HCT116 (cell line): ENCODE data around the gene SLC8A1. TPM values are rescaled to one million over a fixed set of nuclear protein-coding genes. Genes with fewer than 3 reads are reported as not detected.

Experiments used
- ATAC-seq: fragments of 200-7000 bp; cut with Tn5 transposase; 2 replicates; pipeline ENCODE4 v1.9.1; 2020; ENCODE audit warnings: mild to moderate bottlenecking, moderate library complexity
- BruUV-seq: library from RNA; stranded (reverse); fragments of 400-500 nt; replicated peaks from 2 replicates; lab custom pipeline; 2021; lab: Mats Ljungman, UMichigan
- CTCF ChIA-PET: fragments of 300-600 bp; sonication (Branson Sonifier 250); formaldehyde crosslinking; loops from one replicate; lab custom pipeline; 2021; ENCODE audit warnings: antibody characterized with exemption; lab: Charles Lee
- POLR2A ChIA-PET: fragments of 300-600, 350-600 bp; sonication (Branson Sonifier 250); formaldehyde crosslinking; loops from one replicate; lab custom pipeline; 2021; ENCODE audit warnings: antibody characterized with exemption; lab: Charles Lee
- RAD21 ChIA-PET, 2 experiments: fragments of 300-600 bp; sonication (Branson Sonifier 250); formaldehyde crosslinking; loops; one replicate each; lab custom pipeline; 2023; ENCODE audit warnings: low total read pairs in 2 of 2; ENCODE audit not compliant: uncharacterized antibody in 2 of 2, unreplicated experiment in 2 of 2, low non-redundant PET in 1 of 2; lab: Charles Lee
- DNase-seq: peaks from one replicate; pipeline ENCODE4 v3.0.0-alpha.2; 2010; ENCODE audit warnings: low read depth, low spot score
- H2AFZ ChIP-seq: fragments of 200-600 bp; shearing (Covaris generic), sonication (generic); 2 replicates; pipeline ENCODE4 v1.6.1; 2017; ENCODE audit warnings: low read depth, mixed run types, mixed read lengths, antibody characterized with exemption, low read length; ENCODE audit not compliant: poor library complexity, severe bottlenecking
- H3K27ac ChIP-seq: 2 replicates; pipeline ENCODE4 v1.5.1; 2012; ENCODE audit warnings: low read depth, low read length
- H3K27me3 ChIP-seq: fragments of 200-600 bp; sonication (generic); 2 replicates; pipeline ENCODE4 v1.6.1; 2016; ENCODE audit warnings: mixed run types, low read length, mixed read lengths; ENCODE audit not compliant: insufficient read depth
- H3K36me3 ChIP-seq, 2 experiments: fragments of 200-500 bp in 1 of 2; fragments of 200-600 bp in 1 of 2; sonication (Bioruptor generic) in 1 of 2; sonication (generic) in 1 of 2; 2 replicates each; pipeline versions ENCODE4 v1.5.1 to v1.6.1; 2014 to 2016; ENCODE audit warnings: low read length in 2 of 2, inconsistent platforms in 1 of 2, mixed read lengths in 1 of 2, mixed run types in 1 of 2; ENCODE audit not compliant: insufficient read depth in 2 of 2, control insufficient read depth in 1 of 2
- H3K4me1 ChIP-seq, 2 experiments: fragments of 200-600 bp in 1 of 2; sonication (generic) in 1 of 2; 2 replicates each; pipeline versions ENCODE4 v1.5.1 to v1.6.1; 2012 to 2017; ENCODE audit warnings: low read length in 2 of 2, inconsistent platforms in 1 of 2, mild to moderate bottlenecking in 1 of 2, mixed read lengths in 1 of 2, mixed run types in 1 of 2, moderate library complexity in 1 of 2; ENCODE audit not compliant: insufficient read depth in 2 of 2, control insufficient read depth in 1 of 2
- H3K4me2 ChIP-seq: fragments of 200-600 bp; sonication (generic); 2 replicates; pipeline ENCODE4 v1.6.1; 2017; ENCODE audit warnings: mixed run types, low read length, mixed read lengths
- H3K4me3 ChIP-seq, 2 experiments: fragments of 200-600 bp in 1 of 2; sonication (generic) in 1 of 2; replicated peaks in 1 of 2; 2 replicates each; pipeline ENCODE4 v1.5.1; 2011 to 2016; ENCODE audit warnings: low read length in 2 of 2, control low read depth in 1 of 2, low read depth in 1 of 2, mild to moderate bottlenecking in 1 of 2, mixed read lengths in 1 of 2, mixed run types in 1 of 2
- H3K79me2 ChIP-seq: fragments of 200-600 bp; sonication (generic); 2 replicates; pipeline ENCODE4 v1.6.1; 2017; ENCODE audit warnings: mild to moderate bottlenecking, mixed run types, low read length, moderate library complexity, mixed read lengths; ENCODE audit not compliant: insufficient read depth
- H3K9ac ChIP-seq: fragments of 200-600 bp; sonication (generic); 2 replicates; pipeline ENCODE4 v1.6.1; 2016; ENCODE audit warnings: low read length, mixed read lengths
- H3K9me2 ChIP-seq: fragments of 200-600 bp; sonication (generic), shearing (Covaris generic); 2 replicates; pipeline ENCODE4 v1.6.1; 2017; ENCODE audit warnings: mixed run types, mild to moderate bottlenecking, moderate library complexity; ENCODE audit not compliant: insufficient read depth
- H3K9me3 ChIP-seq, 2 experiments: fragments of 200-500 bp in 1 of 2; fragments of 200-600 bp in 1 of 2; sonication (Bioruptor generic) in 1 of 2; sonication (generic) in 1 of 2; 2 replicates each; pipeline ENCODE4 v1.6.1; 2014 to 2017; ENCODE audit warnings: low read length in 2 of 2, mixed read lengths in 2 of 2, inconsistent platforms in 1 of 2, low read depth in 1 of 2, mild to moderate bottlenecking in 1 of 2, mixed run types in 1 of 2, moderate library complexity in 1 of 2; ENCODE audit not compliant: control insufficient read depth in 1 of 2, insufficient read depth in 1 of 2
- H4K20me1 ChIP-seq: fragments of 200-600 bp; sonication (generic), shearing (Covaris generic); 2 replicates; pipeline ENCODE4 v1.6.1; 2017; ENCODE audit warnings: mixed run types, mild to moderate bottlenecking, moderate library complexity; ENCODE audit not compliant: insufficient read depth
- CBX3 ChIP-seq: IDR thresholded peaks from 2 replicates; pipeline ENCODE4 v1.6.1; 2012; ENCODE audit warnings: low read depth
- CEBPB ChIP-seq: IDR thresholded peaks from 2 replicates; pipeline ENCODE4 v1.6.1; 2012; ENCODE audit warnings: low read depth
- ELF1 ChIP-seq: IDR thresholded peaks from 2 replicates; pipeline ENCODE4 v1.6.1; 2012; ENCODE audit warnings: low read depth, borderline replicate concordance
- FOSL1 ChIP-seq: IDR thresholded peaks from 2 replicates; pipeline ENCODE4 v1.6.1; 2012; ENCODE audit warnings: low read depth
- JUND ChIP-seq: IDR thresholded peaks from 2 replicates; pipeline ENCODE4 v1.6.1; 2012
- POLR2A ChIP-seq: IDR thresholded peaks from 2 replicates; pipeline ENCODE4 v1.7.0; 2011; ENCODE audit warnings: borderline replicate concordance; ENCODE audit not compliant: insufficient read depth, insufficient read length; ENCODE audit errors: extremely low read depth
- SIN3A ChIP-seq: IDR thresholded peaks from 2 replicates; pipeline ENCODE4 v1.6.1; 2012; ENCODE audit warnings: low read depth
- TCF7L2 ChIP-seq: IDR thresholded peaks from 2 replicates; pipeline ENCODE4 v1.7.0; 2011; ENCODE audit warnings: borderline replicate concordance, inconsistent platforms; ENCODE audit not compliant: insufficient read depth, insufficient read length; ENCODE audit errors: extremely low read depth
- ZNF274 ChIP-seq: fragments of 200-500 bp; sonication (Bioruptor generic); IDR thresholded peaks from 2 replicates; pipeline ENCODE4 v1.6.1; 2014; ENCODE audit warnings: mild to moderate bottlenecking, low read depth, low read length, inconsistent platforms
- intact Hi-C: fragments of 100-400 bp; cut with micrococcal nuclease; formaldehyde crosslinking; loops from 2 replicates; pipeline ENCODE4 v1.10.0; 2022
- total RNA-seq: library from RNA; stranded (reverse); gene quantifications from one replicate; pipeline ENCODE4 v1.2.1, GENCODE V29; 2021; ENCODE audit not compliant: unreplicated experiment
- TF ChIP-seq, protein P1 (sequence below), 3 experiments: fragments of 200-600 bp in 1 of 3; sonication (generic) in 1 of 3; IDR thresholded peaks in 2 of 3; conservative IDR thresholded peaks in 1 of 3; 2 replicates each; pipeline ENCODE4 v1.5.1; 2012 to 2017; ENCODE audit warnings: low read depth in 2 of 3, low read length in 2 of 3, antibody characterized with exemption in 1 of 3, borderline replicate concordance in 1 of 3, control low read depth in 1 of 3, mild to moderate bottlenecking in 1 of 3, mixed read lengths in 1 of 3, mixed run types in 1 of 3, moderate library complexity in 1 of 3; ENCODE audit not compliant: insufficient read depth in 1 of 3
- TF ChIP-seq, protein P2 (sequence below): IDR thresholded peaks from 2 replicates; pipeline ENCODE4 v1.6.1; 2012
- TF ChIP-seq, protein P3 (sequence below): IDR thresholded peaks from 2 replicates; pipeline ENCODE4 v1.6.1; 2012; ENCODE audit warnings: low read depth

Gene SLC8A1
- total RNA-seq, 1 experiment from 2014 or later: 0.07 TPM

DNA sequence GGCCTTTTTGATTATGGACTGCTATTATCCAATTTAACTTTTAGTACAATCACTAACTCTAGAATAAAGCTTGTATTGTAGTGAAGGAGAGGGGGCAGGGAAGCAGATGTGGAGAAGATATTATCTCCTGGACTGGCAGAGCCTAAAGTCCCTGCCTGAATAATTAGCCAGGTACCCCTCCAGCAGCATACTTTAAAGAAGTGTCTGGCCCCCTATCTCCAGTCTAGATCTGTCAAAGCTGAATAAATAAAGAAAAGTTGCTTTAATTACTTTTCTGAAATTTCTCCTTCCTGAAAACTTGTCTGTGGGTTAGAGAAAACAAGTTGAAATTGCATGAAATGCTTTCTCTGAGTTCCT, 258.2 kb downstream of the SLC8A1 start (continued):
- TF ChIP-seq, protein P1, sequence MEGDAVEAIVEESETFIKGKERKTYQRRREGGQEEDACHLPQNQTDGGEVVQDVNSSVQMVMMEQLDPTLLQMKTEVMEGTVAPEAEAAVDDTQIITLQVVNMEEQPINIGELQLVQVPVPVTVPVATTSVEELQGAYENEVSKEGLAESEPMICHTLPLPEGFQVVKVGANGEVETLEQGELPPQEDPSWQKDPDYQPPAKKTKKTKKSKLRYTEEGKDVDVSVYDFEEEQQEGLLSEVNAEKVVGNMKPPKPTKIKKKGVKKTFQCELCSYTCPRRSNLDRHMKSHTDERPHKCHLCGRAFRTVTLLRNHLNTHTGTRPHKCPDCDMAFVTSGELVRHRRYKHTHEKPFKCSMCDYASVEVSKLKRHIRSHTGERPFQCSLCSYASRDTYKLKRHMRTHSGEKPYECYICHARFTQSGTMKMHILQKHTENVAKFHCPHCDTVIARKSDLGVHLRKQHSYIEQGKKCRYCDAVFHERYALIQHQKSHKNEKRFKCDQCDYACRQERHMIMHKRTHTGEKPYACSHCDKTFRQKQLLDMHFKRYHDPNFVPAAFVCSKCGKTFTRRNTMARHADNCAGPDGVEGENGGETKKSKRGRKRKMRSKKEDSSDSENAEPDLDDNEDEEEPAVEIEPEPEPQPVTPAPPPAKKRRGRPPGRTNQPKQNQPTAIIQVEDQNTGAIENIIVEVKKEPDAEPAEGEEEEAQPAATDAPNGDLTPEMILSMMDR (IDR thresholded peaks at IDR 0.05 in 2 of 3, conservative IDR thresholded peaks at IDR 0.05 in 1 of 3; ENCODE audit: borderline replicate concordance in 1 of 3, insufficient read depth in 1 of 3, low read depth in 2 of 3, low read length in 2 of 3): no peak
- TF ChIP-seq POLR2A (no peak), SIN3A (no peak), CEBPB (no peak), TCF7L2 (no peak), JUND (no peak), ZNF274 (no peak), ELF1 (no peak)
- TF ChIP-seq, protein P2, sequence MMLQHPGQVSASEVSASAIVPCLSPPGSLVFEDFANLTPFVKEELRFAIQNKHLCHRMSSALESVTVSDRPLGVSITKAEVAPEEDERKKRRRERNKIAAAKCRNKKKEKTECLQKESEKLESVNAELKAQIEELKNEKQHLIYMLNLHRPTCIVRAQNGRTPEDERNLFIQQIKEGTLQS: no peak

DNA sequence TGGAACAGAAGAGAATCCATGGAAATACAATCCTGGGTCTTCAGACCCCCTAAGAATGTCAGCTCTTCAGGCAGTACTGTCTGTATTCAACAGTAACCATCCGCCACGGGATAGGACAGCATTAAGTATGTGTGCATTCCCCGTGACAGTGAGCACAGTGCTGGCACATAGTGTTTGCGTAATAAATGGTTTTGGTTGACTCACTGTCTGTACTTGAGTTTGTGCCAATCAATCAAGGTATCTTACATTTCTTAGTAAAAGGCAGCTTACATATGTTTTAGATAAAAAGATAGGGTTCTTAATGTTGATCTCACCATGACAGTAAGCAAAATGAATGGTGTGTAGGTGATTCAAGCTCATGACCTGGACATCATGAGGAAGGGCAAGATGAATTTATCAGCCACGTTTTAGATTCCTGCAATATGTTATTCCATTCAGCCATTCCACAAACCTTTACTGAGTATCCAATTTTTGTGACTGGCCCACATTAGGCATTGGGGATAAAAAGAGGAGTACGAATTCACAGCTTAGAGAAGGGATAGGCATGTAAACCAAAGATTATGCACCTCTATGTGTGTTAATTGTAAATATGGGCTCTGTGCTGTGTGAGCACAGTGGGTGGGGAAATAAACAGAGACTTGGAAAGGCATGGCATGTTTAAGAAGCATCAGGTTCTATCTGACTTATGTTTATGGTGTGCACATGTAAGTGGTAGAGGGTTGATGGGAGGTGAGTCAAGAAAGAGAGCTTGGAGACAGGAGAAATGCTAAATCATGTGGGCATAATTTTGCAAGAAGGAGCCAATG, 258.8 kb downstream of the SLC8A1 start:
- no peak overlapping the region for H3K4me2 ChIP-seq
- ATAC-seq: no peak

More for the DNA sequence above, 258.8 kb downstream of the SLC8A1 start:
- no TSS peak for BruUV-seq
- intact Hi-C loops: no loop called here
- no peak overlapping the region for H3K4me3 ChIP-seq
- H3K27ac ChIP-seq: no peak overlapping the region
- CTCF ChIA-PET: no interaction called here
- no peak overlapping the region for H2AFZ ChIP-seq
- no peaks in the 10 kb centered on the region for H3K9me3 ChIP-seq
- no peak for DNase-seq
- TF ChIP-seq, protein P2: no peak
- TF ChIP-seq, protein P3, sequence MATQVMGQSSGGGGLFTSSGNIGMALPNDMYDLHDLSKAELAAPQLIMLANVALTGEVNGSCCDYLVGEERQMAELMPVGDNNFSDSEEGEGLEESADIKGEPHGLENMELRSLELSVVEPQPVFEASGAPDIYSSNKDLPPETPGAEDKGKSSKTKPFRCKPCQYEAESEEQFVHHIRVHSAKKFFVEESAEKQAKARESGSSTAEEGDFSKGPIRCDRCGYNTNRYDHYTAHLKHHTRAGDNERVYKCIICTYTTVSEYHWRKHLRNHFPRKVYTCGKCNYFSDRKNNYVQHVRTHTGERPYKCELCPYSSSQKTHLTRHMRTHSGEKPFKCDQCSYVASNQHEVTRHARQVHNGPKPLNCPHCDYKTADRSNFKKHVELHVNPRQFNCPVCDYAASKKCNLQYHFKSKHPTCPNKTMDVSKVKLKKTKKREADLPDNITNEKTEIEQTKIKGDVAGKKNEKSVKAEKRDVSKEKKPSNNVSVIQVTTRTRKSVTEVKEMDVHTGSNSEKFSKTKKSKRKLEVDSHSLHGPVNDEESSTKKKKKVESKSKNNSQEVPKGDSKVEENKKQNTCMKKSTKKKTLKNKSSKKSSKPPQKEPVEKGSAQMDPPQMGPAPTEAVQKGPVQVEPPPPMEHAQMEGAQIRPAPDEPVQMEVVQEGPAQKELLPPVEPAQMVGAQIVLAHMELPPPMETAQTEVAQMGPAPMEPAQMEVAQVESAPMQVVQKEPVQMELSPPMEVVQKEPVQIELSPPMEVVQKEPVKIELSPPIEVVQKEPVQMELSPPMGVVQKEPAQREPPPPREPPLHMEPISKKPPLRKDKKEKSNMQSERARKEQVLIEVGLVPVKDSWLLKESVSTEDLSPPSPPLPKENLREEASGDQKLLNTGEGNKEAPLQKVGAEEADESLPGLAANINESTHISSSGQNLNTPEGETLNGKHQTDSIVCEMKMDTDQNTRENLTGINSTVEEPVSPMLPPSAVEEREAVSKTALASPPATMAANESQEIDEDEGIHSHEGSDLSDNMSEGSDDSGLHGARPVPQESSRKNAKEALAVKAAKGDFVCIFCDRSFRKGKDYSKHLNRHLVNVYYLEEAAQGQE: no peak
- no peak for TF ChIP-seq POLR2A
- TF ChIP-seq FOSL1: no peak
- TF ChIP-seq SIN3A: no peak
- no peak for TF ChIP-seq CBX3
- TF ChIP-seq, all 23 proteins: peak for 0
- Histone ChIP-seq H4K20me1 (no peaks in the 10 kb centered on the region), H3K79me2 (no peaks in the 10 kb centered on the region), H3K9me2 (no peaks in the 10 kb centered on the region), H3K36me3 (no peaks in the 10 kb centered on the region), H3K27me3 (peaks cover 16% of the 10 kb centered on the region), H3K4me1 (no peaks in the 10 kb centered on the region), H3K9ac (no peak overlapping the region)
- ChIA-PET RAD21 (no interaction called here), POLR2A (no interaction called here)
